ENCODE results near the gene BRSK1. TPM values are rescaled to one million over a fixed set of nuclear protein-coding genes. Genes with fewer than 3 reads are reported as not detected.

The BRSK1 gene
- total RNA-seq: 1 to 10 TPM; 4.0 to 5.9 TPM

DNA sequence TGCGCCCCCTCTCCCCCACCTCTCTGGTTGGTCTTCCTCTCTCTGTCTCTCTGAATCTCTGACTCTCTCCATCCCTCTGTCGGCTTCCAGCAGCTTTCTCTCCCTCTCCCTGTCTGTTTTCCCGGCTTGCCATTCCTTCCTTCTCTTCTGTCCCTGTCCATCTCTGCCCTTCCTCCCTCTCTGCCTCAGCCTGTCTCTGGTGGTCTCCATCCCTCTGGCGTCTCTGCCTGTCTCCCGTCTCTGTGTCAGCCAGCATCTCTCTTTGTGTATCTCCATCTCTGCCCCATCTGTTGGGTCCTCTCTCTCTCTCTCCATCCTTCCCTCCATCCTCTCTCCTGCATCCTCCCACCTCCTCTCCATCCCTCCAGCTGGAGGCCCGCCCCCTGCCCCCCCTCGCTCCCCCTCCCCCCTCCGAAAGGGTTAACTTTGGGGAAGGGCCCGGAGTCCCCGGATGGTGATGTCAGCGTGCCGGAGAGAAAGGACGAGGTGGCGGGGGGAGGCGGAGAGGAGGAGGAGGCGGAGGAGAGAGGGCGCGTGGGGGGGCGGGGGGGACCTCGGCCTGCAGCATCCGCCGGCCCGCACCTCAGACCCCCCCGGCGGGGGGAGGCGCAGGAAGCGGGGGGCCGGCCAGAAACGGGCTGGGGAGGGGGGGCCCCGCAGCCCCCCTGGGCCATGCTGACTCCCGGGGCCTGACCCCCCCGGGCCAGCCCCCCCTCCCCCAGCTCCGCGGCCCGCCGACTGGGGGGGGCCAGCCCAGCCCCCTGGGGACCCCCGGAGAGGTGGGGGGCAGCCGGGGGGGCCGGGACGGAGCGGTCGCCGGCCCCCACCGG, at the start of gene BRSK1:
Gene BRSK1, plus strand, starts transcription at position 450 of the 830 bp plus-strand sequence. CDS start 446 bp downstream, outside the sequence.

GRCh38 chr19:55258828-55259539, 24.8 kb upstream of the BRSK1 start, which contains the start of gene PPP6R1:
Gene PPP6R1, minus strand, starts transcription at chr19:55259017. Its CDS starts 11,914 bp downstream, at chr19:55247103.

GRCh38 chr19:55279770-55280643, 3.8 kb upstream of the BRSK1 start, which contains the start of gene HSPBP1:
Gene HSPBP1, minus strand, starts transcription at chr19:55280110. Its CDS starts 502 bp downstream, at chr19:55279608.

GRCh38 chr19:55325172-55325571, 41.4 kb downstream of the BRSK1 start, which contains the start of gene TMEM150B:
Gene TMEM150B, minus strand, starts transcription at chr19:55325341. Its CDS starts 4,305 bp downstream, at chr19:55321036.

GRCh38 chr19:55339105-55339888, 55.5 kb downstream of the BRSK1 start, which contains the start of gene KMT5C:
Gene KMT5C, plus strand, starts transcription at chr19:55339876. Its CDS starts 2,061 bp downstream, at chr19:55341937.

GRCh38 chr19:55354698-55355212, 71.0 kb downstream of the BRSK1 start, which contains the start of gene COX6B2:
Gene COX6B2, minus strand, starts transcription at chr19:55354719. Its CDS starts 198 bp downstream, at chr19:55354521.

Small RNAs within 50 kb of the gene (microRNA-seq; reads per million reads assigned to microRNA genes)
- gene MIR6802 (ENCODE audit: borderline microRNAs expressed, borderline replicate concordance) (0.63 reads per million), gene MIR6803 (ENCODE audit: borderline microRNAs expressed, borderline replicate concordance) (1.3 reads per million)

Other genes with a start within 250 kb of the BRSK1 start
- under 1 TPM; 0.26 to 0.43 TPM for gene GP6, start 245.7 kb upstream of the BRSK1 start, total RNA-seq
- gene RDH13, start 220.8 kb upstream of the BRSK1 start, total RNA-seq: 10 to 100 TPM; 19.7 to 21.7 TPM
- gene EPS8L1, start 208.1 kb upstream of the BRSK1 start, total RNA-seq: 1 to 10 TPM; 3.1 to 4.3 TPM
- gene PPP1R12C, start 166.4 kb upstream of the BRSK1 start, total RNA-seq: 100 to 1,000 TPM; 135 to 141 TPM
- not detected for gene TNNT1, start 134.8 kb upstream of the BRSK1 start, total RNA-seq
- gene TNNI3, start 126.3 kb upstream of the BRSK1 start, total RNA-seq: not detected
- gene DNAAF3, start 117.4 kb upstream of the BRSK1 start, total RNA-seq: not detected
- not detected for gene SYT5, start 103.7 kb upstream of the BRSK1 start, total RNA-seq
- not detected for gene PTPRH, start 74.5 kb upstream of the BRSK1 start, total RNA-seq
- gene TMEM86B, start 55.2 kb upstream of the BRSK1 start, total RNA-seq: 10 to 100 TPM; 11.7 to 14.0 TPM
- 100 to 1,000 TPM; 179 to 181 TPM for gene PPP6R1, start 25.0 kb upstream of the BRSK1 start, total RNA-seq
- 10 to 100 TPM; 23.0 to 25.5 TPM for gene HSPBP1, start 3.9 kb upstream of the BRSK1 start, total RNA-seq
- under 1 TPM in 1 of 2 experiments, not detected in 1; 0.29 TPM for gene TMEM150B, start 41.3 kb downstream of the BRSK1 start, total RNA-seq
- 10 to 100 TPM; 24.2 to 25.6 TPM for gene KMT5C, start 55.9 kb downstream of the BRSK1 start, total RNA-seq
- under 1 TPM in 1 of 2 experiments, not detected in 1; 0.14 TPM for gene COX6B2, start 70.7 kb downstream of the BRSK1 start, total RNA-seq
- gene GARIN5B, start 79.3 kb downstream of the BRSK1 start, total RNA-seq: not detected
- gene IL11, start 86.5 kb downstream of the BRSK1 start, total RNA-seq: under 1 TPM; 0.15 to 0.29 TPM
- gene TMEM190, start 92.8 kb downstream of the BRSK1 start, total RNA-seq: not detected
- gene TMEM238, start 100.3 kb downstream of the BRSK1 start, total RNA-seq: 10 to 100 TPM; 28.2 to 31.1 TPM
- gene RPL28, start 101.9 kb downstream of the BRSK1 start, total RNA-seq: 1,000 to 10,000 TPM; 3,962 to 3,998 TPM
- 100 to 1,000 TPM; 146 to 148 TPM for gene UBE2S, start 123.8 kb downstream of the BRSK1 start, total RNA-seq
- gene SHISA7, start 159.3 kb downstream of the BRSK1 start, total RNA-seq: not detected
- gene ISOC2, start 177.6 kb downstream of the BRSK1 start, total RNA-seq: 10 to 100 TPM; 15.7 to 16.6 TPM
- gene C19orf85, start 180.8 kb downstream of the BRSK1 start, total RNA-seq: not detected
- gene ZNF628, start 192.6 kb downstream of the BRSK1 start, total RNA-seq: 10 to 100 TPM in 1 of 2 experiments, 1 to 10 TPM in 1; 8.2 to 11.3 TPM
- gene NAT14, start 201.2 kb downstream of the BRSK1 start, total RNA-seq: 1 to 10 TPM; 8.7 to 8.8 TPM
- gene SSC5D, start 204.4 kb downstream of the BRSK1 start, total RNA-seq: under 1 TPM; 0.12 to 0.53 TPM

Measured in activated naive CD4-positive, alpha-beta T cell treated with anti-CD3 and anti-CD28 coated beads, Interleukin-2, amount 10 ng/mL, durations not matched to agents 5 hours and 36 hours (primary cell).